Measurements from ENCODE around the gene SEMA6A. TPM values are rescaled to one million over a fixed set of nuclear protein-coding genes. Genes with fewer than 3 reads are reported as not detected.

Gene SEMA6A
- total RNA-seq (10 to 100 TPM in 1 of 2 donors, 1 to 10 TPM in 1; 4.2 to 11.4 TPM), polyA plus RNA-seq (1 to 10 TPM; 3.7 to 7.1 TPM)

DNA sequence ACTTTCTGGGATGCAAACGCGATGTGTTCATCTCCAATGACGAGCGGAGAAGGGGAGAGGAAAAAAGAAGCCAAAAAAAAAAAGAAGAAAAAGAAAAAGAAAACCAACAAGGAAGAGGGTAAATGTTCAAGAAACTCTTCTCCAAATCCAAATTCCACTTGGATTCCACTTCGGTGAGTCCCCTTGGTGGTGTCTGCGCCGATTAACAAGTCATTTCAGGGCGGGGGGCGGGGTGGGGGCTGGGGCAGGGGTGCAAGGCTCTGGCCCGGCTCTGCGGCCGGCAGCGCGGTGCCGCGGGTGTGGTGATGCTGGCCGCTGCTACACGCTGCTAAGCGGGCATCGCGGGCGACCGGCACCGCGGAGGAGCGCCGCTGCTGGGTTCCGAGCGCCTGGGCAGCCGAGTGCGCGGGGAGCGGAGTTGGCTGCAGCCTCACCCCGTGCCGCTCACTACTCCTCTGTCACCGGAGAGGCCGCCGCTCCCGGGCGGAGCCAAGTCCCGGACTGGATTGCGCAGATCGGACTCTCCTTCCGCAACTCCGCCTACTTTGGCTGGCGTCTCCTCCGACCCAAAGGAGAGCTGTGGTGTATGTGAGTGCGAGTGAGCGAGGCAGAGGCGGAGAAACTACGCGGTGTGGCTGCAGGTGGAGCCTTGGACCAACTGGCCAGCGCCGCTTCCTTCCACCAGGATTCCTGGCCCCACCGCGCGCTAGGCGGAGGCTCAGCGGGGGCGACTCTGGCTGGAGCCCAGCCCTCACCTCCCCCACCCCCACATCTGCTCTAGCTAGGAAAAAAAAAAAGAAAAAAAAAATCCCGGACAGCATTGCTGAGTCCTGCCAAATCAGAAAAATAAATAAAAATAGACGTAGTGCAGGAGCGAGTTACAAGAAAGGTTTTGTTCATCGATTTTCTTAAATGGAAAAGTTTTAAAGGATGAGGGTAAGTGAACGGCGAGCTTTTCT is at the start of gene SEMA6A:
Gene SEMA6A, minus strand, starts transcription at position 457 of the 959 bp plus-strand sequence. CDS start 69,879 bp downstream, outside the sequence.
- peak within 1 kb of the TSS; percentile 55 to 57 for H3K27ac ChIP-seq (ENCODE audit: low read depth in 1 of 2, low read length in 2 of 2)
- H3K4me1 ChIP-seq (ENCODE audit: control insufficient read depth in 4 of 4, insufficient read depth in 4 of 4, low read length in 3 of 4), result peaks cover 12 to 44% (median 37%) of the 10 kb centered on the region in 4 donors
- TF ChIP-seq RAD21 (IDR thresholded peaks at IDR 0.05) (peak; percentile 34 to 59), GABPA (IDR thresholded peaks at IDR 0.05 in 1 of 2, conservative IDR thresholded peaks at IDR 0.05 in 1 of 2) (no peak), SP1 (IDR thresholded peaks at IDR 0.05) (no peak), RXRA (IDR thresholded peaks at IDR 0.05) (peak; percentile 12 to 34), EGR1 (IDR thresholded peaks at IDR 0.05; ENCODE audit: low read depth in 2 of 2) (peak in 1 of 2 donors; percentile 34), YY1 (IDR thresholded peaks at IDR 0.05) (peak; percentile 46), HNF4A (conservative IDR thresholded peaks at IDR 0.05) (peak in 1 of 2 donors; percentile 21), NR2F2 (IDR thresholded peaks at IDR 0.05) (no peak), FOXA2 (IDR thresholded peaks at IDR 0.05) (no peak), HNF4G (IDR thresholded peaks at IDR 0.05) (no peak), TAF1 (conservative IDR thresholded peaks at IDR 0.05) (no peak), FOXA1 (IDR thresholded peaks at IDR 0.05) (no peak), JUND (IDR thresholded peaks at IDR 0.05) (no peak)
- TF ChIP-seq, protein P1, sequence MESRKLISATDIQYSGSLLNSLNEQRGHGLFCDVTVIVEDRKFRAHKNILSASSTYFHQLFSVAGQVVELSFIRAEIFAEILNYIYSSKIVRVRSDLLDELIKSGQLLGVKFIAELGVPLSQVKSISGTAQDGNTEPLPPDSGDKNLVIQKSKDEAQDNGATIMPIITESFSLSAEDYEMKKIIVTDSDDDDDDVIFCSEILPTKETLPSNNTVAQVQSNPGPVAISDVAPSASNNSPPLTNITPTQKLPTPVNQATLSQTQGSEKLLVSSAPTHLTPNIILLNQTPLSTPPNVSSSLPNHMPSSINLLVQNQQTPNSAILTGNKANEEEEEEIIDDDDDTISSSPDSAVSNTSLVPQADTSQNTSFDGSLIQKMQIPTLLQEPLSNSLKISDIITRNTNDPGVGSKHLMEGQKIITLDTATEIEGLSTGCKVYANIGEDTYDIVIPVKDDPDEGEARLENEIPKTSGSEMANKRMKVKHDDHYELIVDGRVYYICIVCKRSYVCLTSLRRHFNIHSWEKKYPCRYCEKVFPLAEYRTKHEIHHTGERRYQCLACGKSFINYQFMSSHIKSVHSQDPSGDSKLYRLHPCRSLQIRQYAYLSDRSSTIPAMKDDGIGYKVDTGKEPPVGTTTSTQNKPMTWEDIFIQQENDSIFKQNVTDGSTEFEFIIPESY (IDR thresholded peaks at IDR 0.05), result no peak
- TF ChIP-seq, protein P2, sequence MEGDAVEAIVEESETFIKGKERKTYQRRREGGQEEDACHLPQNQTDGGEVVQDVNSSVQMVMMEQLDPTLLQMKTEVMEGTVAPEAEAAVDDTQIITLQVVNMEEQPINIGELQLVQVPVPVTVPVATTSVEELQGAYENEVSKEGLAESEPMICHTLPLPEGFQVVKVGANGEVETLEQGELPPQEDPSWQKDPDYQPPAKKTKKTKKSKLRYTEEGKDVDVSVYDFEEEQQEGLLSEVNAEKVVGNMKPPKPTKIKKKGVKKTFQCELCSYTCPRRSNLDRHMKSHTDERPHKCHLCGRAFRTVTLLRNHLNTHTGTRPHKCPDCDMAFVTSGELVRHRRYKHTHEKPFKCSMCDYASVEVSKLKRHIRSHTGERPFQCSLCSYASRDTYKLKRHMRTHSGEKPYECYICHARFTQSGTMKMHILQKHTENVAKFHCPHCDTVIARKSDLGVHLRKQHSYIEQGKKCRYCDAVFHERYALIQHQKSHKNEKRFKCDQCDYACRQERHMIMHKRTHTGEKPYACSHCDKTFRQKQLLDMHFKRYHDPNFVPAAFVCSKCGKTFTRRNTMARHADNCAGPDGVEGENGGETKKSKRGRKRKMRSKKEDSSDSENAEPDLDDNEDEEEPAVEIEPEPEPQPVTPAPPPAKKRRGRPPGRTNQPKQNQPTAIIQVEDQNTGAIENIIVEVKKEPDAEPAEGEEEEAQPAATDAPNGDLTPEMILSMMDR (IDR thresholded peaks at IDR 0.05; ENCODE audit: low read depth, low read length, missing input control), result peak; percentile 11
- TF ChIP-seq, protein P3, sequence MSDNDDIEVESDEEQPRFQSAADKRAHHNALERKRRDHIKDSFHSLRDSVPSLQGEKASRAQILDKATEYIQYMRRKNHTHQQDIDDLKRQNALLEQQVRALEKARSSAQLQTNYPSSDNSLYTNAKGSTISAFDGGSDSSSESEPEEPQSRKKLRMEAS (IDR thresholded peaks at IDR 0.05), result peak; percentile 10
- TF ChIP-seq, protein P4, sequence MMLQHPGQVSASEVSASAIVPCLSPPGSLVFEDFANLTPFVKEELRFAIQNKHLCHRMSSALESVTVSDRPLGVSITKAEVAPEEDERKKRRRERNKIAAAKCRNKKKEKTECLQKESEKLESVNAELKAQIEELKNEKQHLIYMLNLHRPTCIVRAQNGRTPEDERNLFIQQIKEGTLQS (IDR thresholded peaks at IDR 0.05), result no peak
- TF ChIP-seq, protein P5, sequence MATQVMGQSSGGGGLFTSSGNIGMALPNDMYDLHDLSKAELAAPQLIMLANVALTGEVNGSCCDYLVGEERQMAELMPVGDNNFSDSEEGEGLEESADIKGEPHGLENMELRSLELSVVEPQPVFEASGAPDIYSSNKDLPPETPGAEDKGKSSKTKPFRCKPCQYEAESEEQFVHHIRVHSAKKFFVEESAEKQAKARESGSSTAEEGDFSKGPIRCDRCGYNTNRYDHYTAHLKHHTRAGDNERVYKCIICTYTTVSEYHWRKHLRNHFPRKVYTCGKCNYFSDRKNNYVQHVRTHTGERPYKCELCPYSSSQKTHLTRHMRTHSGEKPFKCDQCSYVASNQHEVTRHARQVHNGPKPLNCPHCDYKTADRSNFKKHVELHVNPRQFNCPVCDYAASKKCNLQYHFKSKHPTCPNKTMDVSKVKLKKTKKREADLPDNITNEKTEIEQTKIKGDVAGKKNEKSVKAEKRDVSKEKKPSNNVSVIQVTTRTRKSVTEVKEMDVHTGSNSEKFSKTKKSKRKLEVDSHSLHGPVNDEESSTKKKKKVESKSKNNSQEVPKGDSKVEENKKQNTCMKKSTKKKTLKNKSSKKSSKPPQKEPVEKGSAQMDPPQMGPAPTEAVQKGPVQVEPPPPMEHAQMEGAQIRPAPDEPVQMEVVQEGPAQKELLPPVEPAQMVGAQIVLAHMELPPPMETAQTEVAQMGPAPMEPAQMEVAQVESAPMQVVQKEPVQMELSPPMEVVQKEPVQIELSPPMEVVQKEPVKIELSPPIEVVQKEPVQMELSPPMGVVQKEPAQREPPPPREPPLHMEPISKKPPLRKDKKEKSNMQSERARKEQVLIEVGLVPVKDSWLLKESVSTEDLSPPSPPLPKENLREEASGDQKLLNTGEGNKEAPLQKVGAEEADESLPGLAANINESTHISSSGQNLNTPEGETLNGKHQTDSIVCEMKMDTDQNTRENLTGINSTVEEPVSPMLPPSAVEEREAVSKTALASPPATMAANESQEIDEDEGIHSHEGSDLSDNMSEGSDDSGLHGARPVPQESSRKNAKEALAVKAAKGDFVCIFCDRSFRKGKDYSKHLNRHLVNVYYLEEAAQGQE (IDR thresholded peaks at IDR 0.05), result no peak
- H3K27me3 ChIP-seq (ENCODE audit: control insufficient read depth in 4 of 4, insufficient read depth in 4 of 4, low read length in 3 of 4), result peaks cover 0 to 5% (median 3%) of the 10 kb centered on the region in 4 donors
- WGBS, result 2% methylated on average over 66 of the region's 66 CpGs
- no peaks in the 10 kb centered on the region for H3K36me3 ChIP-seq (ENCODE audit: control insufficient read depth in 4 of 4, insufficient read depth in 3 of 4, low read depth in 1 of 4, low read length in 3 of 4)
- DNase-seq (ENCODE audit: low spot score), result peak; percentile 83
- H3K9me3 ChIP-seq (ENCODE audit: control insufficient read depth in 4 of 4, low read length in 3 of 4), result no peaks in the 10 kb centered on the region
- peak within 1 kb of the TSS; percentile 8 to 53 for H3K9ac ChIP-seq (ENCODE audit: low read depth in 1 of 2, low read length in 2 of 2)
- H3K4me3 ChIP-seq (ENCODE audit: low read depth in 1 of 3, low read length in 3 of 3), result peak within 1 kb of the TSS; percentile 54 to 76 (median 65)

All from liver (tissue), 9 donors.